Muscle of arm (tissue), 14 donors: ENCODE data around the gene TAS1R2. TPM values are rescaled to one million over a fixed set of nuclear protein-coding genes. Genes with fewer than 3 reads are reported as not detected.
A peak's percentile ranks its signal among the peaks of the same experiment; 100 is the strongest.
"Not testable (repeated sequence)": the region's sequence is repeated elsewhere in the genome, so short reads cannot be mapped to it uniquely, and the experiment has no call there.

ENCODE experiments used
- DNase-seq: peaks from one replicate; pipeline ENCODE4 v3.0.0-alpha.2; 2013
- long read RNA-seq, 11 donors: transcript quantifications; one replicate each; lab custom pipeline, GENCODE V29; 2026
- polyA plus RNA-seq, 12 donors: library from polyadenylated mRNA; unstranded; fragments of 120-200 nt; gene quantifications; one replicate each; pipeline ENCODE4 v1.2.1, GENCODE V29; 2013; ENCODE audit not compliant: insufficient read length in 12 of 12

The TAS1R2 gene
- not detected for polyA plus RNA-seq
- long read RNA-seq, donor 1: 0 reads
- long read RNA-seq, donor 2: 0 reads
- long read RNA-seq, donor 3: 0 reads
- long read RNA-seq, donor 4: 0 reads
- long read RNA-seq, donor 5: 0 reads
- long read RNA-seq, donor 6: 0 reads
- long read RNA-seq, donor 7: 0 reads
- long read RNA-seq, donor 8: 0 reads
- long read RNA-seq, donor 9: 0 reads
- long read RNA-seq, donor 10: 0 reads
- long read RNA-seq, donor 11: 0 reads

- DNase-seq: no peak
Measured at GRCh38 chr1:18859560-18859959, at the start of gene TAS1R2. Gene TAS1R2, minus strand, starts transcription at chr1:18859660. Its CDS starts 0 bp downstream, at chr1:18859660.

- no peak for DNase-seq
Measured at GRCh38 chr1:18907917-18908845, 48.7 kb upstream of the TAS1R2 start.

GRCh38 chr1:18907021-18907916 is 47.8 kb upstream of the TAS1R2 start:
- DNase-seq: peak; percentile 82

GRCh38 chr1:18903291-18903756 is 43.9 kb upstream of the TAS1R2 start:
- DNase-seq: no peak

DNA sequence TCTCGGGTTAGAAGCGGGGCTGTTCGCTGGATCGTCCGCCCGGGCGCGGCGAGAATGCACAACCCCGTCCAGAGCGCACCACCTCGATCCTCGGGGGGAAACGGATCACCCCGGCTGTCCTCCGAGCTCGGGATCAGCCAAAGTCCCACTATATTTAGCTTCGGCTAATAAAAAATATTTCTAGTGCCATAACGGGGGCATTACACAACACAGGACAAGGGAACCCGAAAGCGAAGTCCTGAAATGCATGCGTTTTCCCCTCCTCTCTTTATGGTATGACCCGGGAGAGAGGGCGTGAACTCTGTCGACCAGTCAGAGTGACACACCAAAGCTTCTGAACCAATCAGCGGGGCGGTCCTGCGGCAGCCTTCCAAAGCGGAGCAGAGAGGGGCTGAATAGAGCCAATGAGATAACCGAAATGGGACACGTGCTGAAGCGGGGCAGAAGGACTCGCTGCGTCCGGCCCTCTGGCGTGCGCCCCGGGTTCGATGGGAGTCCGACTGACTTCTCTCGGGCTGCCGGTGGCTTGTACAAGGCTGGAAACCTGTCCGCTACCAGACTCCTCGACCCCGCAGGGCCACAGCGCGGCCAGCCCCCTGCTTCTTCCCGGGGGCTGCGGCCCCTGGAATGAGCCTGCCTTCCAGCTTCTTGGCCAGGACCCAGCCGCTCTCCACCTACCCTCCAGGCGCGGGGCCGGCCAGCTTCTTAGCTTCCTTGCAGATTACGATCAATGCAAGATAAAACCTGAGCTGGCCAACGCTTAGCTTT is 43.2 kb upstream of the TAS1R2 start, which contains the start of gene ALDH4A1:
ALDH4A1 (minus strand) TSS at position 33 of the 768 bp plus-strand sequence; CDS start at position 1, 32 bp downstream.
- DNase-seq: peak; percentile 98

- no peak for DNase-seq
Measured at GRCh38 chr1:18901952-18902522, 42.6 kb upstream of the TAS1R2 start.

GRCh38 chr1:18901147-18901951 is 41.9 kb upstream of the TAS1R2 start:
- no peak for DNase-seq

- DNase-seq: no peak
Measured at GRCh38 chr1:18900303-18900841, 40.9 kb upstream of the TAS1R2 start.

GRCh38 chr1:18899363-18900049 is 40.0 kb upstream of the TAS1R2 start:
- no peak for DNase-seq

DNA sequence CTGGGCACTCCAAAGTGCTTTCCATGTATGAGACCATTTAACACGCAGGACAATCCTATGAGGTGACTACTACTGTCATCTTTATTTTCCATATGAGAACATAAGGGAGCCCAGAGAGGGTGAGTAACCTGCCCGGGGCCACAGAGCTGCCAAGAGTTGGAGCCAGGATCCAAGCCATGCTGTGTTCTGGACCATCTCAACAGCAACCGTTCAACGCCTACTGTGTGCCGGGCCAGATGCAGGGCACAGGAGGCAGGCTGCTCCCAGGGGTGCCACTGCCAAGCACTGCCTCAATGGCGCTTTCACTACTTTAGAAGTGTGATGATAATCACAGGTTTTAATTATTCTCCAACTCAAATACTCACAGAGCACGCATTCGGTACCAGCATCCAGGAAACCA is 39.1 kb upstream of the TAS1R2 start:
- DNase-seq: no peak

GRCh38 chr1:18895317-18895716 is 35.9 kb upstream of the TAS1R2 start:
- no peak for DNase-seq

DNA sequence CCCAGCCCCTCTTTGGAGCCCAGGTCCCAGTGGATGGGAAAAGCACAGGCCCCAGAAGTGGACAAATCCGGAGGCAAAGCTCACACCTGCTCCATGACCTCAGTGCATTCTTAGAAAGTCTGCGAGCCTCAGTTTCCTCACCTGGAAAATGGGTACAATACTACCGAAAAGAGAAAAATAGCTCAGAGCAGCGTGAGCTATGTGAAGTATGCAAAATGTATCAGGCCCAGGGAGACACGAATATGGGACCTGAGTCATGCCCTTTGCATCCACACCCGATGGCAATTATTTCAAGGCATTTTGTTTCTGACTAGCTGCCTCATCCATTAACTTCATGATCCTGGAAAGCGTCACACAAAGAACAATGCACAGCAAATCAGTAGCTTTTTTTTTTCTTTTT is 33.7 kb upstream of the TAS1R2 start:
- no peak for DNase-seq

GRCh38 chr1:18891858-18892257 is 32.4 kb upstream of the TAS1R2 start:
- not testable (repeated sequence) for DNase-seq

DNA sequence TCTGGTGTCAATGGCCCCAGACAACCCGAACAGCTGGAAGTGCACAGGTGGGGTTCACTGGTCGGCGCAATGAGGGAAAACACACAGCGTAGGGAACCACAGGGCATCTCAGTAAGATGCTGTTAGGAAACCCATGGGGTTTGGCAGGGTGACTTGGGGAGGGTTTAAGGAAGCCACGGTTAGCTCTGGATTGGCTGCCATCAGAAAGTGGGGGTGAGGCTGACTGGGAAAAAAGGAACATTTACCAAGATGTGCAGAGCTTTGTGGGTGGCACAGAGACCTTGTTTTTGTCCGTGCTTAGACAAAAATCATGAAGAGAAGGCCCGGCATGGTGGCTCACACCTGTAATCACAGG is 31.9 kb upstream of the TAS1R2 start:
- DNase-seq: no peak

GRCh38 chr1:18890706-18891425 is 31.4 kb upstream of the TAS1R2 start:
- DNase-seq: no peak

DNA sequence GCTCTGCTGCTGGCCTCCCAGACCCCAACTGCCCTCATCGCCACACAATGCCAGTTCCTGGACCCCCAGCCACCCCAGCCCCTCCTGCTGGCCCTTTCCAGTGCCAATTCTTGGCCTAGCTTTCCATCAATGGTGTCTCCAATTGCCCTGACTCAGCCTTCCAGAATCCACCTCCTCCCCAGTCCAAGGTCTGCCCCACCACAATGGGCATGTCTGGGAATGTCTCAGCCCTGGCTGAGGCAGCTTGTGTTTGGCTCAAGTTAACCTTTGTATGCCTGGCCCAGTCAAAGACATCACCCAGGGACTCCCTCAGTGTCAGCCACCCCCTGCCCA is 26.5 kb upstream of the TAS1R2 start:
- no peak for DNase-seq

GRCh38 chr1:18885311-18886002 is 26.0 kb upstream of the TAS1R2 start:
- DNase-seq: no peak

DNA sequence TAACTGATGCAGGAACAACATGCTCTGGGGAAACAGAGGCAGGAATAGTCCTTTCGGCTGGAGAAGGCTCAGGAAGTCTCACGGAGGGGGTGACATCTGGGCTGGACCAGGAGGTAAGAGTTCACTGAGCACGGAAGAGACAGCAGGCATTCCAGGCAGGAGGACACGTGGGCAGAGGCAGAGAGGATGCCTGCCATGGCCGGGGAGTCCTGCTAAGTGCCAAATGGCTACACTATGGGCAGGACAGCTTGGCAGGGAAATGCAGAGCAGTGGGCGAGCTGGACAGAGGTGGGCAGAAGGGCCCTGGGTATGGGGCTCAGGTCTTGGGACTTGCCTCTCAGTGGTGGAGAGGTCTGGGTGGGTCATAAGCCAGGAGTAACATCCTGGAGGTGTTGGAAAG is 25.3 kb upstream of the TAS1R2 start:
- DNase-seq: no peak
